HG03097 (cell line): ENCODE data around the gene APC.
"Not testable (repeated sequence)": the region's sequence is repeated elsewhere in the genome, so short reads cannot be mapped to it uniquely, and the experiment has no call there.

Experiments
- ATAC-seq: cut with Tn5 transposase; IDR thresholded peaks from one replicate; pipeline ENCODE4 v1.9.1; 2021; ENCODE audit not compliant: unreplicated experiment, low FRiP score

Gene APC

GRCh38 chr5:112848116-112848811, 110.6 kb downstream of the APC start:
- ATAC-seq: peak; percentile 98

DNA sequence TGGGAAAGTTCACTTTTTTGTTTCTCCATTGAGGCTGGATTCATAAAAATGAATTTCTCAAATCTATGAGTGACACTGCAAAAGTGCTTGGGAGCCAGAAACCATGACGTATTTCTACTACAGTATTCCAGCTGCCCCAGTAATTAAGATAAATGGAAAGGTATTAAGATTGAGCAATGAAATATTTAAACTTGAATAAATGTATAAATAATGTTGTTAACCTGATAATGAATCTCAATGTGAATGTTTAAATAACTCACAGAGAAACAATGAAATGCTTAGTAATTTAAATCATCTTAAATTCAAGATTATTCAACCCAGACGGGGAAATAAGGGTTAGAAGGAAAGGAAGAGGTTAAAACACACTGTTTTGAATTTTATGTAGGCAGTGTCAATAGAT, 112.2 kb downstream of the APC start:
- ATAC-seq: no peak

- no peak for ATAC-seq
These were observed 117.0 kb downstream of the APC start for GRCh38 chr5:112854651-112855050.

GRCh38 chr5:112857866-112858265, 120.2 kb downstream of the APC start:
- ATAC-seq: no peak

- ATAC-seq: not testable (repeated sequence)
These were observed 122.9 kb downstream of the APC start for GRCh38 chr5:112860571-112860928.

DNA sequence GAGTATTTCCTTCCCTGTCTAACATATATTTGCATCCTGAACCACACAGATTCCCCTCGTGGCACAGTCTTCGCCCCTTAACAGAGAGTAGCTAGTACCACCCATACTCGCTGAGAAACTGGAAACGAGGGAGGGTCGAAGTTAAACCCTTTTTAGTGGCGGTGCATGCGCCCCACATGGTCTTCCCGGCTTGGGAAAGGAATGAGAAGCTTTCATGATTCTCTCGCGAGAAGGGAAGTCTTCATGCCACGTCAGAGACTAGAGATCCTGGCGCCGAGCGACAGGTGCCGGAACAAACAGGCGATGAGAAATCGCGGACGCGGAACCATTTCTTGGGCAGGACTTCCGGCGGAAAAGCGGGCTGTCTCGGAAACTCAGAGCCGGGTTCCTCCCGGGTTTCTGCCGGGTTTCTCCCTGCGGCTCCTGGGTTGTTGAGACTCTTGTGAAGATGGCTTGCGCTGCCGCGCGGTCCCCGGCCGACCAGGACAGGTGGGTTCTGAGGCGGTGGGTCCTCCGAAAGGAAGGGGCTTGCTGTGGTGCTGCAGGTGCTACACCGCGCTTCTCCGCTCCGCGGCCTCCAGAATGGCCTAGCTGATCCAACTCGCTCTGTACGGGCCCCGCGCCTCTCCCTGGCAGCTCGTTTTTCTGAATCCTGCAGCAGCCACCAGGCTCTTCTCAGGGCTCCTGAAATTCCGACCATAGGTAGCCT, 123.4 kb downstream of the APC start, which contains the start of gene SRP19:
SRP19 (plus strand) TSS at position 359 of the 709 bp plus-strand sequence; CDS start at position 449, 90 bp downstream.
- ATAC-seq: peak; percentile 98

- ATAC-seq: no peak
These were observed 123.9 kb downstream of the APC start for GRCh38 chr5:112861638-112861985.

DNA sequence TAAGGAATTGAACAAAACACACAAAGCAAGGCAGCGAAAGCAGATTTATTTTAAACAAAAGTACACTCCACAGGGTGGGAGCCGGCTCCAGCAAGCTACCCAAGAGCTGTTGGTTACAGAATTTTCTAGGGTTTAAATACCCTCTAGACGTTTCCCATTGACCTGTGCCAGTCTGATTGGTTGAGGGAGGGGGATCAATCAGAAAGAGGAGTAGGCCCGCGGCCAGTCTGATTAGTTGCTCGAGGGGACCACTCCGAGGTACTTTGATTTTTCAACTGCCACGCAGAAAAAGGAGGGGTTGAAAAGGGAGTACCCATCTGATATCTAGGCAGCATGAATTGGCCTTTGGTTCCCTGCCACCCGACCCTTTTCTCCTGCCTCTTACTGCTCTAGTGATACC, 124.4 kb downstream of the APC start:
- ATAC-seq: no peak

- ATAC-seq: no peak
These were observed 125.9 kb downstream of the APC start for GRCh38 chr5:112863549-112863948.

DNA sequence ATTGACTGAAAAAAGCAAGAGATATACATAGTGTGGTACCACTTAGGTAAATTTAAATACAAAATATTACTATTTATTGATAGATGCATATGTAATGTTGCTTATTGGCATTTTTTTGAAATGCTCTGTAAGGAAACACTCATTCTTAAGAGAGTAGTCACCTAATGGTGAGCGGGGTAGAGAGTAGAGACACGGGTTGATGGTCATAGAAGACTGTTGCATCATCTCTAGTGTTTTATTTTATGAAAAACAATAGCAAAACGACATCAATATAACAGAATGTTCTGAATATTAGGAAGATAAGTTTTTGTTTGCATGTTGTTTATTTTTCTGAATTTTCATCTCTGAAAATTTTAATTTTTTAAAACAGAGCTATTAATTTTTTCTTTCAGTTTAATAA, 127.4 kb downstream of the APC start:
- ATAC-seq: no peak

DNA sequence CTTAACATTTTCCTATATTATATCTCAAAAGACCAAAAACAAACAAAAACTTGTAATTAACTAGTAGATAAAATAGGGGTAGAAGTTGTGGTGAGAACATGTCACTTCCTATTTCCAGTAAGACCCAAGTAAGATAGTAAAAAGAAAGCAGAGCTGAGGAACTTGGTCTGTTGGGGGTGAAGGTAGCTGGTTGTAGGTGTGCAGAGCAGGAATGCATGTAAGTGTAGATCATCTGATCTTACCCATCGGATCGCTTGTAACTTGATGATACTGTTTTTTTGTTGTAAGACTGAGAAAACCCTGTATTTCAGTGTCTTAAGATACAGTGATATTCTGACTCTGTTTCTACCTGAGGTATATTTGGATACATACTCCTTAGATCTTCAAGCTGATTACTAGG, 129.1 kb downstream of the APC start:
- ATAC-seq: no peak

GRCh38 chr5:112867411-112867810, 129.7 kb downstream of the APC start:
- no peak for ATAC-seq

- no peak for ATAC-seq
These were observed 132.3 kb downstream of the APC start for GRCh38 chr5:112869948-112870347.

DNA sequence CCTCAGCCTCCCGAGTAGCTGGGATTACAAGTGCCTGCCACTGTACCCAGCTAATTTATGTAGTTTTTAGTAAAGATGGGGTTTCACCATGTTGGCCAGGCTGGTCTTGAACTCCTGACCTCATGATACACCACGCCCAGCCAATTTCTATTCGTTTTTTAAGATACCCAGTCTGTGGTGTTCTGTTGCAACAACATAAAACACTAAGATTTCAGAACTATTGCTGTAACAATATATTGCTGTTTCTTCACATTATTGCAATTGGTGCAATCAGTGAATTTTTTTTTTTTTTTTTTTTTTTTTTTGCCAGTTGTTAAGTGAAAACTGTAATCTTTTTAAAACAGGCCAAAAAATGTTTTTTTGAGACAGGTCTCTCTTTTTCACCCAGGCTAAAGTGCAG, 133.3 kb downstream of the APC start:
- no peak for ATAC-seq

DNA sequence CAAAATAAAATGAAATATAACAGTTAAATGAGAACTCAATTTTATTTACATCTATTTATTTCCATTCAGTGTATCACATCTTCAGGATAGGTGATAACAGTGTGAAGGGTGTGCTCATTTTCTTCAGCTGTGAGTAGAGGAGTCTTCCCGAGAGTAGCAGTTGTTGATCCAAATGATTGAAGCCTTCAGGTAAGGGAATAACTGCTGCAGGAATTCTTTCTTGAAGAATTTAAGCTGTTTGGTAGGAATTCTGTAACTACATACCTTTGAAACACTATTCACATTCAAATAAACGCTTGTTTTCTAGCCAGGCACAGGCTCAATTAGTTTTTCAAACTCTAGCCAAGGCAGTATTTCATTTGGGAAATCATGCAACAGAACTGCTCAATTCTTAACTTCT, 138.7 kb downstream of the APC start:
- no peak for ATAC-seq

GRCh38 chr5:112878101-112878500, 140.4 kb downstream of the APC start:
- no peak for ATAC-seq

DNA sequence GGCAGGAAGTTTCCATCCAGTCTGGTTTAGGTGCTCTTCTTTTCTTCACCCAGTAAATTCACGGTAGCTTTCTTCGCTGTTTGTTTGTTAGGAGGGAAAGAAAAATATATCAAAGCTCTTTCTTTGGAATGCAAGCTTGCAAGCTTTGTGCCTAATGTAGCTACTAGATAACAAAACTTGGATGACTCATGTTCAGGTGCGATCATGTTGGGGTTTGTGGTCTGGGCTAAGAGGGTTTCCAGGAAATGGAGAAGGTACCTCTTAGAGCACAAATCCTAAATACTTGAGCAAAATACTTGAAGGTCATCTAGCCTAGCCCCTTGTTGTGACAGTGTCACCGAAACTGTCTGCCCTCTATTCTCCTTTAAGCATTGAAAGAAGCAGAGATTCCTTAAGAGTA, 141.1 kb downstream of the APC start:
- ATAC-seq: no peak

- no peak for ATAC-seq
These were observed 142.7 kb downstream of the APC start for GRCh38 chr5:112880219-112880964.

- no peak for ATAC-seq
These were observed 145.5 kb downstream of the APC start for GRCh38 chr5:112883192-112883591.

DNA sequence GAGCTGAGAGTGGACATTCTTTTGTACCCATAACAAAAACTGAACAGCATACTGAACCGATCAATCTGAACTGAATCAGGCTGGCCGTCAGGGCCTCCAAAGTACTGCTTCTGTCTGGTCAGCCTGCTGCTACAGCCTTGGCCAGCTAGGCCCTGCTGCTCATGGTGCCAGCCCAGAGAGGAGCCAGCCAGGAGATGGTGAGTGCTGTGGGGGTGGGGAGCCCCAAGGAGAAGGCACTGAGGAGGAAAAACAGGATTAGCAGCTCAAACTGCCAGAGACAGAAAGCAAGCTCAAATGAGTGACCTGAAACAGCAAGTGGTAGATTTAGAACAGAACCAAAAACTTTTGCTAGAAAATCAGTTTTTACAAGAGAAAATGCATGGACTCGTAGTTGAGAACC, 147.3 kb downstream of the APC start:
- ATAC-seq: no peak

DNA sequence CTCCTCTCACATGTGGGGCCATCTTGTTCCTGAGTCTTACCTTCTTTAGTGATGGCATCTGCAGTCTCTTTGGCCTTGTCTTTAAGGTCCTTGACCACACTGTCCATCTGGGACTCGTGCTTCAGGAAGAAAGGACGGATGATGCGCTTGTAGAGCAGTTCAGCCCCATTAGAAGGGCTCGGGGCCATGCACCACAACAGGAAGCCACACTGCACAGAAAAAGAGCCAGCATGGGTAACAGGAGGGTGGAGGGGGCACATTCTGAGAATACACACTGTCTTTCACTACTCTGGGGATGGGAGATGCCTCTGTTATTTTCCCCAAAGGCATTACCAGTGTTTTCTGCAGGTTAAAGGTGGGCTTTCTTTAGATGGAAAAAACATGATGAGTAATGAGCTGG, 149.3 kb downstream of the APC start:
- no peak for ATAC-seq

- ATAC-seq: not testable (repeated sequence)
These were observed 154.4 kb downstream of the APC start for GRCh38 chr5:112892066-112892465.
